GM12801 (cell line): ENCODE measurements around the gene DNAJC6.

Experiments used
- TF ChIP-seq, protein P1 (sequence below): IDR thresholded peaks from one replicate; pipeline ENCODE4 v1.5.1; 2011; ENCODE audit warnings: control low read depth; ENCODE audit not compliant: insufficient read length; ENCODE audit errors: extremely low read depth

The DNAJC6 gene

DNA sequence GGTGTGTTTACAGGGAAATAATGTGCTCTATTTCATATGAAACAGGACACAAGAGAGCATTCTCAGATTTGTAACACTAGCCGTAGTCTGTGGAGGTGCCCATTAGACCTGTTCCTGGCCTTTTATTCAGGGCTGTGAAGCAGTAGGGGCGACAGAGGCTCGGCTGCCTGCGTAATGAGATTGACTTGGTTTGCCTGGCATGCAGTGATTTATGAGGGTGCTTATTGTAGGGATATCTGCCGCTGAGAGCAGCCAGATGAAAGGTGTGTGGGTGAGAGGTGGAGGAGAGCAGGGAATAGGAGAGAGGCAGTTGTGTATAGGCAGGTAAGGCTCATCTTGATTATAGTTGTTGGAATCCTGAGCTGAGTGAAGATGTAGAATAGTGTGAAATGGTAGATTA is 51.3 kb downstream of the DNAJC6 start:
- TF ChIP-seq, protein P1, sequence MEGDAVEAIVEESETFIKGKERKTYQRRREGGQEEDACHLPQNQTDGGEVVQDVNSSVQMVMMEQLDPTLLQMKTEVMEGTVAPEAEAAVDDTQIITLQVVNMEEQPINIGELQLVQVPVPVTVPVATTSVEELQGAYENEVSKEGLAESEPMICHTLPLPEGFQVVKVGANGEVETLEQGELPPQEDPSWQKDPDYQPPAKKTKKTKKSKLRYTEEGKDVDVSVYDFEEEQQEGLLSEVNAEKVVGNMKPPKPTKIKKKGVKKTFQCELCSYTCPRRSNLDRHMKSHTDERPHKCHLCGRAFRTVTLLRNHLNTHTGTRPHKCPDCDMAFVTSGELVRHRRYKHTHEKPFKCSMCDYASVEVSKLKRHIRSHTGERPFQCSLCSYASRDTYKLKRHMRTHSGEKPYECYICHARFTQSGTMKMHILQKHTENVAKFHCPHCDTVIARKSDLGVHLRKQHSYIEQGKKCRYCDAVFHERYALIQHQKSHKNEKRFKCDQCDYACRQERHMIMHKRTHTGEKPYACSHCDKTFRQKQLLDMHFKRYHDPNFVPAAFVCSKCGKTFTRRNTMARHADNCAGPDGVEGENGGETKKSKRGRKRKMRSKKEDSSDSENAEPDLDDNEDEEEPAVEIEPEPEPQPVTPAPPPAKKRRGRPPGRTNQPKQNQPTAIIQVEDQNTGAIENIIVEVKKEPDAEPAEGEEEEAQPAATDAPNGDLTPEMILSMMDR = no peak

DNA sequence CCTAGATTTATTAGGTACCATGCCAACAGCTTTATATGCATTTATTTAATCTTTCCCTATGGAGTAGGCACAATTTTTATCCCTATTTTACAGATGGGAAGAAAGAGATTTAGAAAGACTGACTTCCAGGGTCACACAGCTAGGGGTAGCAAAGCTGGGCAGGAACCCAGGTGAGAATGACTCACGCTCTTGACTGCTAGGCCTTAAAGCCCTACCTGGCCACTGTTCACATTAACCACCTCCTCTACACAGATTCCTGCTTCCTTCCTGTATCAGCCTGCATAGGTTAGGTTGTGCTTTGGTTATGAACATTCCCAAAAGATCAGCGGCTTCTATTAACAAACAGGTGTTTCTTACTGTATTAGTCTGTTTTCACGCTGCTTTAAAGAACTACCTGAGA is 53.2 kb downstream of the DNAJC6 start:
- TF ChIP-seq, protein P1 = no peak

DNA sequence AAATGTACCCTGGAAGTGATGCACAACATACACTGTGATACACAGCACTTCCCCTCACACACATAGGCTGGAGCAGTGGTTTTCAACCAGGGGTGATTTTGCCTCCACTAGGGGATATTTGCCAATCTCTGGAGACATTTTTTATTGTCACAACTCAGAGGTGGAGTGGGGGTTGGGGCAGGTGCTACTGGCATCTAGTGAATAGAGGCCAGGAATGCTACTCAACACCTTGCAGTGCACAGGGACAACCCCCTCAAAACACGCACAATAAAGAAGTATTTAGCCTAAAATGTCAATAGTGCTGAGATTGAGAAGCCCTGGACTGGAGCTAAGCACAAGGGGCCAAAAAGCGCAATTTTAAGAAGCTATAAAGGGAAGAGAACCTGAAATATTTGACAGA is 54.1 kb downstream of the DNAJC6 start:
- TF ChIP-seq, protein P1 = no peak

DNA sequence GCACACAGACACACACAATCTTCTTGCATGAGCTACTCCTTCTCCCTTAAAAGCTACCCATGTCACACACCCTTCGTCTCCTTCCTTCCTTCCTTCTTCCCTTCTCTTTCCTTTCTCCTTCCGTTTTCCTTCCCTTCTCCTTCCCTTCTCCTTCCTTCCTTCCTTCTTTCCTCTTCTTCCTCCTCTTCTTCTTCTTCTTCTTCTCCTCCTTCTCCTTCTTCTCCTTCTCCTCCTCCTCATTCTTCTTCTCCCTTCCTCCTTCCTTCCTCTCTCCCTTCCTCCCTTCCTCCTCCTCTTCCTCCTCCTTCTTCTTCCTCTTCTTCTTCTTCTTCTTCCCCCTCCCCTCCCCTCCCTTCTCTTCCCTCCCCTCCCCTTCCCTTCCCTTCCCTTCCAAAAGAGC is 59.1 kb downstream of the DNAJC6 start:
- TF ChIP-seq, protein P1 = no peak

DNA sequence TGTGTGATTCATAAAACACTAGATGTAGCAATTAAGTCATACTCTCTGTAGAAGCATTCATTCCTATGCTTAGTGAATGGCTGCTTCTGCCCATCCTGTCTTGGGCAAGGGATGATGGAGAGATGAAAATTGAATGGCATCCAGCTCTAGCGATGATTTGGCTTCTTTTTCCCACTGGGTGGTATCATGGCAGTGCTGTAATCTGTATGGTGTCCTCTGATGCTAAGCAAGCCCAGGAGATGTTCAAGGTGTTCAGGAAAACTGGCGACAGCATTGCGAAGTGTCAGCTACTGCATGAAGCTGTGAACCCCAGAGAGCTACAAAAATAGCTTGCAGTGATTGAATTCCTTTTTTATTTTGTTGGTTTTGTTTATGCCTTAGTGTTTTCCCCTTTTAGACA is 62.2 kb downstream of the DNAJC6 start:
- TF ChIP-seq, protein P1 = no peak

DNA sequence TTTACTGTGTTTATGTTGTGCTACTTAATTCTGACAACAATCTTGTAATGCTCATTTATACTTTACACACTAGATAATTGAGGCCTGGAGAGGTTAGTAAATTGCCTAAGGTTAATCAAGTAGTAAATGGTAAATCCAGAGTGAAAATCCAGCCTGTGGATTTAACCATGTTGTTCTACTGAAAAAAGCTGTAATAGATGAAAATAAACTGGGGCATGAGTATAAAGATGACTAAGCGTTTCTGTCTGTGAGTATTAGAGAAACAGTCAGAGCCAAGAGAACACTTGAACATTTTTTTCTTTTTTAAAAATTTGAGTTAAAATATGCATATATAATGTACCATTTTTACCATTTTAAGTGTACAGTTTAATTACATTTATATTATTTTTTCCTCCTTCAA is 63.2 kb downstream of the DNAJC6 start:
- TF ChIP-seq, protein P1 = no peak

DNA sequence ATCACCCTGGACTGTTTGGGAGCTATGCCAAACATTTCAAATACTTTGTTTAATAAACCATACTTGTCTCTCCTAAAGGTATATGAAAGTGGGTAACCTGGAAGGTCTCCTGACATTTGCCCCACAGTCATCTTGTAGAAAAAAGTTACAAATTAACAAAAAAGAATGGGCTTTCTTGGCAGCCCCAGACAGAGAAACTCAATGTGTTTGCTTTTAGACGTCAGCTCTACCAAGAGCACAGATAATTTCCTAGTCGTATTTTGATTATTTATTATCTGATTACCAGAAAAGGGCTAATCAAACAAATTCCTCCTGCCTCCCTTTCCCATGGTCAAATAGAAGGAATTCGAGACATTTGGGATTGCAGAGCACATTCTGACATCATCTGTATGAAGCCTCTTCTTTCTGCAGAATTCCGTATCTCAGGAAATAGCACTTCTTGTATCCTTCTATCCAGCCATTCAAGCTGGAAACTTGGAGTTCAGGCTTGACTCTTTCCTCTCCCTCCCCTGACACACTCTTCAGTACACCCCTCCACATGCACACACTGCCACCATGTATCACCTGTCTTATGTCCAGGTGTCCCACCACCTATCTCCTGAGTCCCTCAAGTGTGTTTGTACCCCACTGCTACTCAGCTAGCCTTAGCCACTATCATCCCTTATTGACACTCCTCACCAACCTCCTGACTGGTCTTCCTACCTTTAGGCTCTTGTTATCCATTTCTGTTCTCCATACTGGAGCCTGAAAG is 68.3 kb downstream of the DNAJC6 start:
- TF ChIP-seq, protein P1 = no peak
